HS-27A (cell line): Measurements from ENCODE around the gene HCRT.
"Not testable (repeated sequence)": the region's sequence is repeated elsewhere in the genome, so short reads cannot be mapped to it uniquely, and the experiment has no call there.

Experiments
- DNase-seq: peaks from one replicate; pipeline ENCODE4 v3.0.0-alpha.2; 2012; ENCODE audit warnings: low read depth, missing footprints

HCRT gene

GRCh38 chr17:42179911-42180410 is 5.3 kb downstream of the HCRT start:
- no peak for DNase-seq

GRCh38 chr17:42179335-42179734 is 5.9 kb downstream of the HCRT start:
- DNase-seq = no peak

DNA sequence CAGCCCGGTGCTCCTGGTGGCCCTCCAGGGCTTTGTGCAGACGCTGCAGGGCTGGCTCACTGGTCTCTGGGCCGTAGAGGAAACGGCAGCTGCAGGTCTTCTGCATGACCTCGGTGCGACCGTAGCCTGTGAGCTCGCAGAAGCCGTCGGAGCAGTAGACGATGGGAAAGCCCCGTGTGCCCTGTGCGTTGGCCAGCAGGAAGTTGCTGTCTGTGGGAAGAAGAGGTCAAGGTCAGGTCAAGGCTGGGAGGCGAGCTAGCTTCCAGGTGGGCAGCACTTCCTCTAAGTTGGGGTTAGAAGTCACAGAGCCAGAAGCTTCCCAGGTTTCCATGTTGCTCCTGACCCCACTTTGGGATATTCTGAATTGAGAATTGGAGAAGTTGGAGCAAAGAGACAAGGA is 6.4 kb downstream of the HCRT start:
- no peak for DNase-seq

GRCh38 chr17:42177684-42178083 is 7.6 kb downstream of the HCRT start:
- DNase-seq = no peak

DNA sequence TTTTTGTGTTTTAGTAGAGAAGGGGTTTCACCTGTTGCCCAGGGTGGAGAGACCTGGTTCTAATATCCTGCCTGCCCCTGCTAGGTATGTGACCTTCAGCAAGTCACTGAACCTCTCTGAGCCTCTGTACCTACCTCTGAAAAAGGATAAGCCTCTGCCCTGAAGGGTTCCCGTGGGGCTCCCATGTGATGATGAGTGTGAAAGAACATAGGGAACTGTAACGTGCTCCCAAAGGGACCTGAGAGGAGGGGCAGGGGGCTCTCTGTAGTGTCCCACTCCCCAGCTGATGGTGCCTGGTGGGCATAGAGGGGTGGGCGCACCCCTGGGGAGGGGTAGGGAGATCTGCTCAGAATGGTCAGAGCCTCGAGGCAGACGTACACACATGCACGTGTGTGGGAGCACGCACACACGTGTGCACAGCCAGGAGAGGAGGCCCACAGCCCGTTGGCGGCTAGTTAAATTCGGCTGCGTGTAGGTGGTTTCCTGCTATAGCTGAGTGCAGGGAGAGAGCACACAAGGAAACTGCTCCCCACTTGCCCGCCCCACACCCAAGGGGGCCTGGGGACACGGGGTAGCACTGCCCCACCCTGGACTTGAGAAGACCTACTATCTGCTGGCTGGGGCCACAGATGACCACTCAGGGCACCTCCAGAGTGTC is 11.0 kb downstream of the HCRT start:
- no peak for DNase-seq

DNA sequence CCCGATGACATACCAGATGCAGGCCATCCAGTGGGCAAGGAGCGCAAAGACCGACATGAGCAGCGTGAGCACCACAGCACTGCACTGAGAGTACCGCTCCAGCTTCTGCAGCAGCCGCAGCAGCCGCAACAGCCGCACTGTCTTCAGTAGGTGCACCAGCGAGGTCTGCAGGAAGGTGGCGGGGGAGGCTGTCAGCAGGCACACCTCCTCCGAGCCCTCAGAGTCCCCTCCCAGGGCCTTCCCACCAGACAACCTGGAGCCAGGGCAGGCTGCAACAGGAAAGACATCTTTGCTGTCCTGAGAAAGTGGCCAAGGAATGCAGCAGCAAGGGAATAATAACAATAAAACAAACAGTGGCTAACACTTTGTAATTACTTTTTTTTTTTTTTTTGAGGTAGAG is 13.4 kb downstream of the HCRT start:
- no peak for DNase-seq

DNA sequence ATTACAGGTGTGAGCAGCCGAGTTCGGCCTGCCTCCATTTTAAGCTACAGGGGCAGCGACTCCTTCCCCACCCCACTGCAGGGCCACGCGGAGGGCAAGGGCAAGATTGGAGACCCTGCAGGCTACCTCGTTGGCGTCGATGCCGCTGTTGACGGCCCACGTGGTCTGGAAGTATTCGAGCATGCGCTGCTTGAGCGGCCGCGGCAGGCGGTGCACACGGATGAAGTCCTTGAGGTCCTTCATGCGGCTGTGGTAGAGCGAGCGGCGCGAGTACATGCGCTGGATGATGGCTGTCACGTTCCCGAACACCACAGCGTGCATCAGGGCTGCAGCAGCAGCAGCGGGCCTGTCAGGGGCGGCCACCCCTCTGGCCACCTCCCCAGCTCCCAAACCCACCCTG is 15.9 kb downstream of the HCRT start:
- no peak for DNase-seq

- no peak for DNase-seq
These were observed 17.4 kb downstream of the HCRT start for GRCh38 chr17:42167807-42168206.

GRCh38 chr17:42166196-42166763 is 19.0 kb downstream of the HCRT start:
- DNase-seq = no peak

- DNase-seq = no peak
These were observed 19.5 kb downstream of the HCRT start for GRCh38 chr17:42165751-42166150.

GRCh38 chr17:42163696-42164407 is 21.4 kb downstream of the HCRT start:
- DNase-seq = no peak

- DNase-seq = no peak
These were observed 22.1 kb downstream of the HCRT start for GRCh38 chr17:42163113-42163512.

DNA sequence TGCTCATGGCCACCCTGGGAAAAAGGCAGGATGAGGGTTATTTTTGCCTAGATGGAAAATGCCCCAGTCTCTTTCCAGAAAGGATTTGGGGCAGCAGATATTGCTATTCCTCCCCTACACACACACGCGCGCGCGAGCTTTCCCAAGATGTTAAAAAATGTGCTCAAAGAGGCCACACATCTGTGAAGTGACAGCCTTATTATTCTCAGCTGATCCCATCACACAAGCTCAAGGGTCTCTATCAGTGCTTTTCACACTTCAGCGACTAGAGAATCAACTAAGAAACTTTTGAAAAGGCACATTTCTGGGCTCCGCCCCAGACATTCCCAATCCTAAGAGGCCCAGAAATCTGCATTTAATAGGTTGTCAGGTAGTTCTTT is 24.7 kb downstream of the HCRT start:
- DNase-seq = no peak

DNA sequence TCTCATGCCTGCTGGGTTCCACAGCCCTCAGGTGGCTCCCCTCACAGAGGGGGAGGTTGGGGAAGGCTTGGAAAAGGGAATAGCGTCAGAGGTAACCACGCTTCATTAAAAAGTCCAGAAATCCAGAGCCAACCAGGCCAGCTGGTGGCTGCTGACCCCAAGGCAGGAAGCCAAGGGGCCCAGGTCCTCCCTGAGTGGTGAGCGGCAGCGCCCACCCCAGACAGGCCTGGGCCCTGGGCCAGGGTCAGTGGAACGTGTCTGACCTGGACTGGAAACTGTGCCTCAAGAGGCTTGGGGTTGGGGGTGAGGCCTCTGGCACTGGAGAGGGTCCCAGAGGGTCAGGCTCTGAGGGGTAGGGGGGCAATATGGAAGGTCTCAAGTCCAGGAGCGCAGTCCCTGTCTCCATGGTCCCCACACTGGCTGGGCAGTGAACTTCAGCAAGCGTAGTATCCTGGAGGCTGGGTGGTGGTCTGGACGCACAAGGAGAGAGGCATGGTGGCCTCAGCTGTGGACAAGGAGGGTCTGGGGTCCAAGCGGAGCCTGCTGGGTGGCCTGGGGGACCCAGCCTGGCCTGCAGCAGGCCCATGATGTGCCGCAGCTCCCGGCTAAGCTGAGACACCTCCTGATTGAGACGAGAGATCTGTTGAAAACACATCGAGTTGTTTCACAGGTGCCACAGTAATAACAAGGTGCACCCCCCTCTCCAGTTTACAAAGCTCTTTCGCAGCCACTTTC is 25.3 kb downstream of the HCRT start:
- DNase-seq = no peak

DNA sequence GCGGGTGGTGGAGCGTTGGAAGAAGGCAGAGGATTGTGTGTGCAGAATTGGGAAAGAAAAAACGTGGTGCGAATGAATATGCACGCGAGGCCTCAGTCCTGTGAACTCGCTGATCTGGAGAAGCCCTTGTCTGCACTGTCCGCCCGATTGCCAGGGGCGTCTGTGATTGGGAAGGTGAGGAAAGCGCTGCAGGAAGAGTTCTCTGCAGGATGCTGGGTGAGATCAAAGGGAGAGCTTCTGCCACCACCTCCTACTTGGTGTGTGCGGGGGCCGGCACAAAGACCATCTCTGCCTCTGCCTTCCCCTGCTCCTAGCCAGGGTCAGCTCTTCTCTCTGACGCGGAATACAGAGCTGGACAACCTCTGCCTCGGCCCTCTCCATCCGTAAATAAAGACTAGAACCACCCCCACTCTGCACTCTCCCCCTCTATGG is 29.6 kb downstream of the HCRT start:
- DNase-seq = no peak

GRCh38 chr17:42153919-42154742 is 31.1 kb downstream of the HCRT start:
- DNase-seq = no peak

DNA sequence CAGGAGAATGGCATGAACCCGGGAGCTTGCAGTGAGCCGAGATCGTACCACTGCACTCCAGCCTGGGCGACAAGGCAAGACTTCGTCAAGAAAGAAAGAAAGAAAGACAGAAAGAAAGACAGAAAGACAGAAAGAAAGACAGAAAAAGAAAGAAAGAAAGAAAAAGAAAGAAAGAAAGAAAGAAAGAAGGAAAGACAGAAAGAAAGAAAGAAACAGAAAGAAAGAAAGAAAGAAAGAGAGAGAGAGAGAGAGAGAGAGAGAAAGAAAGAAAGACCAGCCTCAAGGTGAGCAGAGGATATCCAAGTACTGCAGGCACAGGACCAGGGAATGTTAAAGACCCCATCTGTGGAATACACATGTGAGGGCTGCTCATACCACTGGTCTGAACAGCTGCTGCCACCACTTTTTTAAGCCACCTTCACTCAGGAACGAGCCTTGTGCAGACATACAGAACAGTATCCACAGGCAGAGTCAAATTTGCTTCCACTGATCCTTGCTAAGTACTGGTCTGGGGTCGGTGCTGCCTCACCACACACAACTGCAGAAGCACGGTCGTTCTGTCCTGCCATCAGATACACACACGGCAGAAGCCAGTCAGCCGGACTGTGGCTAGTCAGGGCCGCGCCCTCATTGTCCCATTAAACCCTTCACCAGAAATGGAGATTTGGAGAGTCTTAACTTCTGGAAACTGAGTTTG is 38.2 kb downstream of the HCRT start:
- DNase-seq = no peak

DNA sequence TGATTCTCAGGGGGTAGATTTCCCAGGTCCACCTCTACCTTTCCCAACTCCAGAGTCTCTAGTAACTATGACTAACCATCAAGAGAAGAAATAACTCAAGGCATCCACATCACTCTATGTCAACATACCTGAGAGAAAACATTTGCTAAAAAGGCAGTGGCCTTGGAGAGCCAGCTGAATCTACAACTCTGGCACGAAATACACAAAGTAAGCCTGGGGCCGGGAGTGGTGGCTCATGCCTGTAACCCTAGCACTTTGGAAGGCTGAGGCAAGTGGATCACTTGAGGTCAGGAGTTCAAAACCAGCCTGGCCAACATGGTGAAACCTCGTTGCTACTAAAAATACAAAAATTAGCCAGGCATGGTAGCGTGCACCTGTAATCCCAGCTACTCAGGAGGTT is 42.1 kb downstream of the HCRT start:
- not testable (repeated sequence) for DNase-seq

DNA sequence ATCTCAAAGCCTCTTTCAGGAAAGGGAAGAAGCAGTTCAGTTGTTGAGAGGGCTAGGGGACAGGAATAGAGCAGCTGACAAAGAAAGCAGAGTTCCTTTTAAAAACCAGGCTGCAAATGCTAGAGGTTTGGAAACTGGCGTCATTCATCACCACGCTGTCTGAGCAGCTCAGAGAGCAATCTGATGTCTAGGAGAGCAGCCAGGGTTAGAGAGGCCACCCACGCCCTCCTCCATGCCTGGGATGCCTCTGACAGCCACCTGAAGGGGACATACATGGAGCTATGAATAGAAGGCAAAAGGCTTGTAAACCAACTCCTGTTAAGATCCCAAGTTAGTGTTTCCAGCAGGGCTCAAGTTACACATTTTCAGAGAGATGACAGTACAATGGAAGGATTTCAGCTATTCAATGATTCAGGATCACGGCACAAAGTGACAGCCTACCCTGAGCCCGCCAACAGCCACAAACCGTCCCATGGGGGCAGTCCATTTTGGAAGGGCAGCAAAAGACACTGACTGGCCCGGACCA is 42.8 kb downstream of the HCRT start:
- peak; percentile 62 for DNase-seq

DNA sequence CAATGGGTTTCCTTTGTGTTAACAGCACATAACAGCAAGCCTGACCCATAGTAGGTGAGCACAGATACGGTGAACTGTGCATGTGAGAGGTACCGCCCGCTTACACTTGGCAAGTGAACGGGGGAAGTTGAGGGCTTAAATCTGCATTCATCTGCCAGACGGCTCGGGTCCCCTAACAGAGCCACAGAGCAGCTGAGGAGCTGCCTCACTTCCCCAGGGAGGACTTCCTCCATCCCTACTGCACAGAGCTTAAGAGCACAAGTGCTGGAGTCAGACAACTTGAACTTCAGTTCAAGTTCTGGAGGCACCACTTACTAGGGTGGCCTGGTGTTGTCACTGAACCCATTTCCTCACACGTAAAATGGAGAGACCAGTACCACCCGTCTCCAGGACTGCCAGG is 43.9 kb downstream of the HCRT start:
- DNase-seq = no peak

DNA sequence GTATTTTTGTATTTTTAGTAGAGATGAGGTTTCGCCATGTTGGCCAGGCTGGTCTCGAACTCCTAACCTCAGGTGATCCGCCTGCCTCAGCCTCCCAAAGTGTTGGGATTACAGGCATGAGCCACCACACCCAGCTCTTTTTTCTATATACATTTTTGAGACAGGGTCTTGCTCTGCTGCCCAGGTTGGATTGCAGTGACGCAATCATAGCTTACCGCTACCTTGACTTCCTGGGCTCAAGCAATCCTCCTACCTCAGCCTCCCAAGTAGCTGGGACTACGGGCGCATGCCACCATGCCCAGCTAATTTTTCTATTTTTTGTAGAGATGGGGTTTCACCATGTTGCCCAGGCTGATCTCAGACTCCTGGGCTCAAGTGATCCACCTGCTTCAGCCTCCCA is 44.6 kb downstream of the HCRT start:
- not testable (repeated sequence) for DNase-seq
